Osteocyte (in vitro differentiated cells): ENCODE results near the gene CHRNB1. TPM values are rescaled to one million over a fixed set of nuclear protein-coding genes. Genes with fewer than 3 reads are reported as not detected.
A peak's percentile ranks its signal among the peaks of the same experiment; 100 is the strongest.

Source experiments
- DNase-seq: peaks from one replicate; pipeline ENCODE4 v3.0.0; 2021; ENCODE audit warnings: mixed read lengths; ENCODE audit not compliant: unreplicated experiment; ENCODE audit errors: extremely low spot score
- H3K27ac Mint-ChIP-seq: one replicate; pipeline ENCODE4 v1.8.0; 2021; ENCODE audit warnings: mild to moderate bottlenecking, mixed read lengths; ENCODE audit not compliant: unreplicated experiment
- H3K27me3 Mint-ChIP-seq: one replicate; pipeline ENCODE4 v1.8.0; 2021; ENCODE audit warnings: mixed read lengths; ENCODE audit not compliant: unreplicated experiment
- H3K36me3 Mint-ChIP-seq: one replicate; pipeline ENCODE4 v1.8.0; 2021; ENCODE audit warnings: mixed read lengths; ENCODE audit not compliant: unreplicated experiment
- H3K4me1 Mint-ChIP-seq: one replicate; pipeline ENCODE4 v1.8.0; 2021; ENCODE audit warnings: mixed read lengths; ENCODE audit not compliant: unreplicated experiment
- H3K4me3 Mint-ChIP-seq: one replicate; pipeline ENCODE4 v1.8.0; 2021; ENCODE audit warnings: mild to moderate bottlenecking, moderate library complexity, mixed read lengths; ENCODE audit not compliant: unreplicated experiment
- H3K9me3 Mint-ChIP-seq: one replicate; pipeline ENCODE4 v1.8.0; 2021; ENCODE audit warnings: mixed read lengths; ENCODE audit not compliant: unreplicated experiment
- CTCF ChIP-seq: fragments of 200-600 bp; sonication (generic); IDR thresholded peaks from 2 replicates; pipeline ENCODE4 v1.5.0; 2021; ENCODE audit warnings: antibody characterized with exemption, mild to moderate bottlenecking, moderate library complexity
- total RNA-seq: library from RNA; stranded (reverse); gene quantifications from 2 replicates; pipeline ENCODE4 v1.2.1, GENCODE V29; 2021

Gene CHRNB1
- total RNA-seq, 1 donor from 2014 or later: 9.3 TPM

GRCh38 chr17:7475764-7476422 is 31.0 kb downstream of the CHRNB1 start:
- Mint-ChIP-seq H3K27ac (peak overlapping the region; percentile 92), H3K9me3 (no peaks in the 10 kb centered on the region), H3K4me3 (no peak overlapping the region), H3K4me1 (peaks cover 46% of the 10 kb centered on the region), H3K27me3 (no peaks in the 10 kb centered on the region), H3K36me3 (peaks cover 4% of the 10 kb centered on the region)
- no peak for TF ChIP-seq CTCF
- DNase-seq: no peak

GRCh38 chr17:7476494-7476893 is 31.6 kb downstream of the CHRNB1 start:
- DNase-seq: no peak
- H3K36me3 Mint-ChIP-seq: peaks cover 4% of the 10 kb centered on the region
- peak overlapping the region; percentile 92 for H3K27ac Mint-ChIP-seq
- H3K9me3 Mint-ChIP-seq: no peaks in the 10 kb centered on the region
- H3K27me3 Mint-ChIP-seq: no peaks in the 10 kb centered on the region
- TF ChIP-seq CTCF: no peak
- peaks cover 46% of the 10 kb centered on the region for H3K4me1 Mint-ChIP-seq
- no peak overlapping the region for H3K4me3 Mint-ChIP-seq

GRCh38 chr17:7476951-7477350 is 32.1 kb downstream of the CHRNB1 start:
- Mint-ChIP-seq H3K36me3 (peaks cover 4% of the 10 kb centered on the region), H3K27ac (peak overlapping the region; percentile 92), H3K4me3 (peak overlapping the region; percentile 79), H3K4me1 (peaks cover 45% of the 10 kb centered on the region), H3K27me3 (no peaks in the 10 kb centered on the region), H3K9me3 (no peaks in the 10 kb centered on the region)
- TF ChIP-seq CTCF: no peak
- no peak for DNase-seq

GRCh38 chr17:7477392-7478275 is 32.8 kb downstream of the CHRNB1 start:
- DNase-seq: no peak
- Mint-ChIP-seq H3K27ac (peak overlapping the region; percentile 92), H3K4me3 (peak overlapping the region; percentile 79), H3K9me3 (no peaks in the 10 kb centered on the region), H3K36me3 (peaks cover 4% of the 10 kb centered on the region), H3K27me3 (no peaks in the 10 kb centered on the region), H3K4me1 (peaks cover 48% of the 10 kb centered on the region)
- no peak for TF ChIP-seq CTCF
